Loucy (cell line): ENCODE results near the gene IL1RAPL2.

Source experiments
- EZH2phosphoT487 ChIP-seq: fragments of 200-600 bp; IDR thresholded peaks from 2 replicates; pipeline ENCODE4 v1.6.1; 2018; ENCODE audit warnings: antibody characterized with exemption, mild to moderate bottlenecking, moderate library complexity, borderline replicate concordance
- TF ChIP-seq, protein P1 (sequence below): fragments of 200-600 bp; sonication (generic); conservative IDR thresholded peaks from 2 replicates; pipeline ENCODE4 v1.5.1; 2014; ENCODE audit warnings: mild to moderate bottlenecking, antibody characterized with exemption, low read length

DNA sequence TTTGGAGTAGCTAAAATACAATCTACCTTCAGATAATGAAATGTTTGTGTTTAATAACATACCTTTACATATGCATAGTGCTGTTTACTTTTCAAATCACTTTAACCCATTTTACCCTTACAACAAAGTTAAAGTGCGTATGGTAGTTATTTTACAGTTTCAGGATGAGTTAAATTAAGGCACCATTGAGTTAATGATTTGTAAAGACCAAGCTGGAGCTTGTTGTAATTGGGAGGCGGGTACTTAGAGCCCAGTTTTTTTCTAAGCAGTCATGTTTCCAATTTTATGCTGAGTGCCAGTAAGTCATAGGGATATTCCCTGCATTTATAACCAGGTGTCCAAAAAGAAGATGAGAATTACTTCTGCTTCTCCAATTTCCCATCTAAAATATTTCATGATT, 1172.2 kb downstream of the IL1RAPL2 start:
- no peak for TF ChIP-seq EZH2phosphoT487
- TF ChIP-seq, protein P1, sequence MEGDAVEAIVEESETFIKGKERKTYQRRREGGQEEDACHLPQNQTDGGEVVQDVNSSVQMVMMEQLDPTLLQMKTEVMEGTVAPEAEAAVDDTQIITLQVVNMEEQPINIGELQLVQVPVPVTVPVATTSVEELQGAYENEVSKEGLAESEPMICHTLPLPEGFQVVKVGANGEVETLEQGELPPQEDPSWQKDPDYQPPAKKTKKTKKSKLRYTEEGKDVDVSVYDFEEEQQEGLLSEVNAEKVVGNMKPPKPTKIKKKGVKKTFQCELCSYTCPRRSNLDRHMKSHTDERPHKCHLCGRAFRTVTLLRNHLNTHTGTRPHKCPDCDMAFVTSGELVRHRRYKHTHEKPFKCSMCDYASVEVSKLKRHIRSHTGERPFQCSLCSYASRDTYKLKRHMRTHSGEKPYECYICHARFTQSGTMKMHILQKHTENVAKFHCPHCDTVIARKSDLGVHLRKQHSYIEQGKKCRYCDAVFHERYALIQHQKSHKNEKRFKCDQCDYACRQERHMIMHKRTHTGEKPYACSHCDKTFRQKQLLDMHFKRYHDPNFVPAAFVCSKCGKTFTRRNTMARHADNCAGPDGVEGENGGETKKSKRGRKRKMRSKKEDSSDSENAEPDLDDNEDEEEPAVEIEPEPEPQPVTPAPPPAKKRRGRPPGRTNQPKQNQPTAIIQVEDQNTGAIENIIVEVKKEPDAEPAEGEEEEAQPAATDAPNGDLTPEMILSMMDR, result no peak
